Ramos (cell line): ENCODE measurements around the gene MRLN.

Source experiments
- in situ Hi-C: fragments of 300-500 bp; cut with MboI; formaldehyde crosslinking; loops from one replicate; pipeline ENCODE4 v1.14.3; 2022; ENCODE audit warnings: low sequenced_read_pairs; ENCODE audit not compliant: unreplicated experiment

Gene MRLN

DNA sequence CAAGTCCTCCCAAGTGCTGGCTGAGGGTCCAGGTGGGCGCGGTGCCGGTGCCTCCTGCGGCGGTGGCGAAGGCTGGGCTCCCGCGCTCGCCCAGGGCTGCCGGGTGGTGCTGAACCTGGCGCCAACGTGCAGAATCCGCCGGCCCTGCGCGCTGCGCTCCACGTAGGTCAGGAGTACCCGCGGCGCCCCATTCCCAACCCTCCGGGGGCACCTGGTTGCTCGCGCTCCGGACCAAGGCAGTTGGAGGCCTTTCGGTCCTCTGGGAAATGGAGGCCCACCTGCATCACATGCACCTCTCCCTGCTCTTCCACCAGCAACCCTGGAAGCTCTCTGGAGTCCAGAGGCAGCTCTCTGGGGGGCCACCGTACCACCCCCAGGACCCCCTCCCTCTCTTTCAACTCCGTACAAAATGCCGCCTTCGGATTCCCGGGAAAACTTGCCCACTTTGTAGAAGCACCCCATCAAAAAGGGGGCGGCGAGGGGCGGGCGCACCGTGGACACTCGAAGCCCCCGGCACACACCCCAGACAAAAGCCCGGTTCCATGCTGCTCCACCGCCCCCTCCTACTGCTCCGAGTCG is 44.4 kb downstream of the MRLN start:
- in situ Hi-C loops, result no loop called here

- in situ Hi-C loops, result no loop called here
These were observed 46.1 kb downstream of the MRLN start for GRCh38 chr10:59706851-59707797.

GRCh38 chr10:59705931-59706330 is 47.3 kb downstream of the MRLN start:
- in situ Hi-C loops, result no loop called here

- in situ Hi-C loops, result no loop called here
These were observed 48.6 kb downstream of the MRLN start for GRCh38 chr10:59704630-59705029.

DNA sequence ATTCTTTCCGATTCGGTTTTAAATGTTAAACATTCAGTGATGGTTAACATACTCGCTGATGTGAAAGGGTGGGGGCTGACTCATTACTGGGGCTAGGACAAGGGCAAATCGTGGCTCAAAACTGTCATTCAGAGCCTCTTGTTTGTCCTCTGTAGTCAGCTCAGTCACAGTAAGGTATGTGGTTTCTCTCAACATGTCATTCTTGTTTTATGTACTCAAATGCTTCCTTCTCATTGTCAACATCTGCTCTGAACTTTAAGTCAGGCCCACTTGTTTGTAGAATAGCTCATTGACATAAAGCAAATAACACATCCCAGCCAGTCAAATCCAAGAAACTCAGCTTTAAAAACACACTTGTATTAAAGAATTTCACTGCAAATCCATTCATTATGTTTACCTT is 50.9 kb downstream of the MRLN start:
- in situ Hi-C loops, result no loop called here

- in situ Hi-C loops, result no loop called here
These were observed 52.5 kb downstream of the MRLN start for GRCh38 chr10:59700709-59701108.

GRCh38 chr10:59698326-59698725 is 54.9 kb downstream of the MRLN start:
- in situ Hi-C loops, result no loop called here

DNA sequence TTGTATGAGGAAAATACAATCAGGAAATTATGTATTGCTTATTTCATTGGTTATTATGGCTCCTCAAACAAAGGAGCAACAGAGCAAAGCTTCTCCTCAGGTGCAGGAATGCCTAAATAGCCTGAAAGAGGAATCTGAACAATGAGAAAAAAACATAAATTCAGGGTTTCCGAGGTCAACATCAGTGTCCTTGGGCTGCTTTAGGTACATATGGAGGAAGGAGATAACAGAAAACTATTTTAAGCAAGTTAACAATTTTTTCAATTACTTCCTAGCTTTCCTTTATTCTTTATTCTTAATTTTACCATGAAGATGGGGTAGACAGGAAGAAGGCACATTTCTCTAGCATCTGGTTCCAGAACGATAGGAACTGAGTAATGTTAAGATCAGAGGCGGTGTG is 57.6 kb downstream of the MRLN start:
- in situ Hi-C loops, result no loop called here

- in situ Hi-C loops, result no loop called here
These were observed 58.3 kb downstream of the MRLN start for GRCh38 chr10:59694936-59695335.

- in situ Hi-C loops, result no loop called here
These were observed 61.1 kb downstream of the MRLN start for GRCh38 chr10:59692113-59692512.

GRCh38 chr10:59688921-59689351 is 64.3 kb downstream of the MRLN start:
- in situ Hi-C loops, result no loop called here

- in situ Hi-C loops, result no loop called here
These were observed 65.6 kb downstream of the MRLN start for GRCh38 chr10:59687657-59688056.
